GM18502 (cell line): ENCODE data around the gene WNT9A.
"Not testable (repeated sequence)": the region's sequence is repeated elsewhere in the genome, so short reads cannot be mapped to it uniquely, and the experiment has no call there.

Source experiments
- ATAC-seq: cut with Tn5 transposase; IDR thresholded peaks from one replicate; pipeline ENCODE4 v1.9.1; 2021; ENCODE audit warnings: mild to moderate bottlenecking; ENCODE audit not compliant: unreplicated experiment, poor library complexity

WNT9A gene, protein sequence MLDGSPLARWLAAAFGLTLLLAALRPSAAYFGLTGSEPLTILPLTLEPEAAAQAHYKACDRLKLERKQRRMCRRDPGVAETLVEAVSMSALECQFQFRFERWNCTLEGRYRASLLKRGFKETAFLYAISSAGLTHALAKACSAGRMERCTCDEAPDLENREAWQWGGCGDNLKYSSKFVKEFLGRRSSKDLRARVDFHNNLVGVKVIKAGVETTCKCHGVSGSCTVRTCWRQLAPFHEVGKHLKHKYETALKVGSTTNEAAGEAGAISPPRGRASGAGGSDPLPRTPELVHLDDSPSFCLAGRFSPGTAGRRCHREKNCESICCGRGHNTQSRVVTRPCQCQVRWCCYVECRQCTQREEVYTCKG

GRCh38 chr1:227947676-227948492 is at the start of gene WNT9A:
Gene WNT9A, minus strand, starts transcription at chr1:227947932. Its CDS starts 45 bp downstream, at chr1:227947887.
- ATAC-seq, result no peak

DNA sequence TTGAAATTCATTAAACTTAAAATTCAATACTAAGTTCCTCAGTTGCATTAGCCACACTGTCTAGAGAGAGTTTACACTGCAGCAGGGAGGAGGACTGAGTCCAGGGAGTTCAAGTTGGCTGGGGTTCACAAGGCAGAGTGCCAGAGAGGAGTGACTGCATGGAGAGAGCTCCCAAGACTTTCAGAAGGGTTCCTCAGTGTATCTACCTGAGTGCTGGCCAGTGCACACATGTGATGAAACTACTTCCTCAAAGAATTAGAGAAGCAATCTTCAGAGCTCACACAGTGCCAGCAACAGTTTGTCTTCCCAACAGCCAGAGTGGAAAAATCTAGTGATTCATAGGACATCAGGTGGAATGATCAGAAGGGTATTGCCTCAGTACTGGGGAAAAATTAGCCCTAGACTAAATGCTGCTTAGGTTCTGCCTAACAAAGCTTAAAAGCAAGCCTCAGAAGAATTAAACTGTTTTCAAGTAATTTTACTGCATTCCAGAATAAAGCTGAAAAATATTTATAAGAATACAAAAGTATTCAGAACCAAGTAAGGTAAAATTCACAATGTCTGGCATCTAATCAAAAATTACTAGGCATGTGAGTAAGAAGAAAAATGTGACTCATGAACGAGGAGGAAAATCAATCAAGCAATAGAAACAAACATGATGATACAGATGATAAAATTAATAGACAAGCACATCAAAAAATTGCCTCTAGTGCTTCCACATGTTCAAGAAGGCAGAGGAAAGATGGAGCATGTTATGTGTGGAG is 48.6 kb upstream of the WNT9A start:
- ATAC-seq, result no peak

GRCh38 chr1:227994632-227995300 is 47.0 kb upstream of the WNT9A start:
- no peak for ATAC-seq

DNA sequence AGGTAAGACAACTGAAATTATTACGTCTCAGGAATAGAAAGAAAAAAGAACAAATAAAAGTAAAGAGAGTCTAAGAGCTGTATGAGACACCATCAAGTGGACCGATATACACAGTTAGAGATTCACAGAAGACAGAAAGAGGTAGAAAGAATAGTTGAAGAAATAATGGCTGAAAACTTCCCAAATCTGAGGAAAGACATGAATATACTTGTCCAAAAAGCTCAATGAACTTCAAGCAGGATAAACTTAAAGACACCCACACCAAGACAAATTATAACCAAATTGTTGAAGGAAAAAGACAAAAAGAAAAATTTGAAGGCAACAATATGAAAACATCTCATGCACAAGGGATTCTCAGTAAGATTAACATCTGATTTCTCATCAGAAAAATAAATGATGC is 39.4 kb upstream of the WNT9A start:
- ATAC-seq, result no peak

GRCh38 chr1:227975583-227976283 is 28.0 kb upstream of the WNT9A start:
- not testable (repeated sequence) for ATAC-seq

DNA sequence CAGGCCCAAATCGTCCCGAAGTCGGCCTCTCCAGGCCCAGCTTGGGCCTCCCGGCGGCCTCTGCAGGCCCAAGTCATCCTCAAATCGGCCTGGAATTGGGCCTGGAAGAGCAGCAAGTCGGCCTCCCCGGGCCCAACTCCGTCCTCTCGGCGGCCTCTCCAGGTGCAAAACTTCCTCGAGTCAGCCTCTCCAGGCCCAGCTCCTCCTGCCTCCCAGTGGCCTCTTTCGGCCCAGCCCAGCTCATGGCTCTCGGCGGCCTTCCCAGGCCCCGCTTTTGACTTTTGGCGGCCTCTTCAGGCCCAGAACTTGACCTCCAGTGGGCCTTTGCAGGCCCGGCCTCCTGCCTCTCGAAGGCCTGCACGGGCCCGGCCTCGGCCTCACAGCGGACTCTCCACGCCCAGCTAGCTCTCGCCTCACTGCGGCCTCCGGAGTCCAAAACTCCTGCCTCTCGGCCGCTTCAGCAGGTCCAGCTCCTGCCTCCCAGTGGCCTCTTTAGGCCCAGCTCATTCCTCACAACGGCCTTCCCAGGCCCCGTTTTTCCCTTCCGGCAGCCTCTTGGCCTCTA is 26.1 kb upstream of the WNT9A start:
- not testable (repeated sequence) for ATAC-seq

- ATAC-seq, result not testable (repeated sequence)
These were observed 25.2 kb upstream of the WNT9A start for GRCh38 chr1:227972843-227973374.

DNA sequence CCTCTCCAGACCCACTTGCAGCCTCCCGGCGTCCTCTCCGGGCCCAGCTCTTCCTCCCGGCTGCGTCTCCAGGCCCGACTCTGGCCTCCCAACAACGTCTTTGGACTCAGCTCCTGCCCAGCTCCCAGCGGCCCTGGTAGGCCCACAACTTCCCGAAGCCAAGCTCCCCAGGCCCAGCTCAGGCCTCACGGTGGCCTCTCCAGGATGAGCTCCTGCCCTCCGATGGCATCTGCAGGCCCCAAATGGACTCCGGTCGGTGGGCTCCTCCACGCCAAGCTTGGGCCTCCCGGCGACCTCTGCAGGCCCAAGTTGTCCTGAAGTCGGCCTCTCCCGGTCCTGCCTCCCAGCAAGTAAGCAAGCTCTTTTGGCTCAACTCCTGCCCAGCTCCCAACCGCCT is 24.5 kb upstream of the WNT9A start:
- ATAC-seq, result not testable (repeated sequence)

GRCh38 chr1:227971643-227972282 is 24.0 kb upstream of the WNT9A start:
- ATAC-seq, result not testable (repeated sequence)

DNA sequence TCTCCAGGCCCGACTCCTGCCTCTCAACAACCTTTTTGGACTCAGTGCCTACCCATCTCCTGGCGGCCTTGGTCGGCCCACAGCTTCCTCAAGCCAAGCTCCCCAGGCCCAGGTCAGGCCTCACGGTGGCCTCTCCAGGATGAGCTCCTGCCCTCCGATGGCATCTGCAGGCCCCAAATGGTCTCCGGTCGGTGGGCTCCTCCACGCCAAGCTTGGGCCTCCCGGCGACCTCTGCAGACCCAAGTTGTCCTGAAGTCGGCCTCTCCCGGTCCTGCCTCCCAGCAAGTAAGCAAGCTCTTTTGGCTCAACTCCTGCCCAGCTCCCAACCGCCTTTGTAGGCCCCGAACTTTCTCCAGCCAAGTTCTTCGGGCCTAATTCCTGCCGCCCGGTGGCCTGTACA is 23.5 kb upstream of the WNT9A start:
- ATAC-seq, result not testable (repeated sequence)

DNA sequence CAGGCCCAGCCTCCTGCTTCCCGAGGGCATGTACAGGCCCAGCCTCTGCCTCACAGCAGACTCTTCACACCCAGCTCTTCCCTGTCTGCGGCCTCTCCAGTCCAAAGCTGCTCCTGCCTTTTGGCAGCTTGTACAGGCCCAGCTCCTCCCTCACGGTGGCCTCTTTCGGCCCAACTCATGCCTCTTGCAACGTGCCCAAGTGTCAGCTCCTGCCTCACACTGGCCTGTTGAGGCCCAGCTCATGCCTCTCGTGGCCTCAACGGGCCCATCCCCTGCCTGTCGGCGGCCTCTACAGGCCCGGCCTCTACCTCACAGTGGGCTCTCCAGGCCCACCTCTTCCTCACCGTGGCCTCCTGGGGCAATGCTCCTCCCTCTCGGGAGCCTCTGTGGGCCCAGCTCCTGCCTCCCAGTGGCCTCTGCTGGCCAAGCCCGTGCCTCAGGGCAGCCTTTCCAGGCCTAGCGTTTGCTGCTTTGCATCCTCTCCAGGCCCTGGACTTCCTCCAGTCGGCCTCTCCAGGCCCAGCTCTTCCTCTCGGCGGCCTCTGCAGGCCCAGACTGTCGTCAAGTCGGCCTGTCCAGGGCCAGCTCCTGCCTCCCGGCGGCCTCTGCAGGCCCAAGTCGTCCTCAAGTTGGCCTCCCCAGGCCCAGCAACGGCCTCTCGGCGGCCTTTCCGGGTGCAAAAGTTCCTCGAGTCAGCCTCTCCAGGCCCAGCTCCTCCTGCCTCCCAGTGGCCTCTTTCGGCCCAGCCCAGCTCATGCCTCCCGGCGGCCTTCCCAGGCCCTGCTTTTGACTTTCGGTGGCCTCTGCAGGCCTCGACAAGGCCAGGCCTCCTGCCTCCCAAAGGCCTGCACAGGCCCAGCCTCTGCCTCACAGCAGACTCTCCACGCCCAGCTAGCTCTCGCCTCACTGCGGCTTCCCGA is 22.6 kb upstream of the WNT9A start:
- ATAC-seq, result not testable (repeated sequence)

DNA sequence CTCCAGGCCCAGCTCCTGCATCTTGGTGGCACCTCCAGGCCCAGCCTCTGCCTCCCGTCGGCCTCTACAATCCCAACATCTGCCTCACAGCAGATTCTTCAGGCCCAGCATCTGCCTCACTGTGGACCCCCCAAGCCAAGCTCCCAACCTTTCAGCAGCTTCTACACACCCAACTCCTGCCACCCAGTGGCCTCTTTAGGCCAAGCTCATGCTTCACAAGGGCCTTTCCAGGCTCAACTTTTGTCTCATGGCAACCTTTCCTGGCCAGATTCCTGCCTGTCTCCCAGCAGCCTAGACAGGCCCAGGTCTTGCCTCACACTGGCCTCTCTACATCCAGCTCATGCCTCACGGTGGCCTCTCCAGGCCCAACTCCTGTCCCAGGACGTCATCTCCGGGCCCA is 20.1 kb upstream of the WNT9A start:
- not testable (repeated sequence) for ATAC-seq

DNA sequence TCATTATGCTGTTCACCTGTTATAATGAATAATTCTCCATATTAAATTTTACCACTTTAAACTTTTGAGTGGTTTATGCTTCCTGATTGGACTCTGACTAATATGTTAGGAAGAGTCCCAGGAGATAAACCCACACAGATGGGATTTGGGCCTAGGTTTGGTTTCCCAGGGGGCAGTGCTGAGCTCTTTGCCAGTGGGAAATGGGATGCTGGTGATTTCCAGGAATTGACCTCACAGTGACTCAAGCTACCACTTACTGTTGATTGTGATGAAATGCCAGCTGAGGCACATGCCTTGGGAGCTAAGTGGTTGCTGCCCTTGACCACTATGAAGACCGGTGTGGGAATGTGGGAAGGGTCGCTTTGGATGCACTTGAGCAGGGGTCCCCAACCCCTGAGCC is 19.0 kb upstream of the WNT9A start:
- ATAC-seq, result not testable (repeated sequence)

DNA sequence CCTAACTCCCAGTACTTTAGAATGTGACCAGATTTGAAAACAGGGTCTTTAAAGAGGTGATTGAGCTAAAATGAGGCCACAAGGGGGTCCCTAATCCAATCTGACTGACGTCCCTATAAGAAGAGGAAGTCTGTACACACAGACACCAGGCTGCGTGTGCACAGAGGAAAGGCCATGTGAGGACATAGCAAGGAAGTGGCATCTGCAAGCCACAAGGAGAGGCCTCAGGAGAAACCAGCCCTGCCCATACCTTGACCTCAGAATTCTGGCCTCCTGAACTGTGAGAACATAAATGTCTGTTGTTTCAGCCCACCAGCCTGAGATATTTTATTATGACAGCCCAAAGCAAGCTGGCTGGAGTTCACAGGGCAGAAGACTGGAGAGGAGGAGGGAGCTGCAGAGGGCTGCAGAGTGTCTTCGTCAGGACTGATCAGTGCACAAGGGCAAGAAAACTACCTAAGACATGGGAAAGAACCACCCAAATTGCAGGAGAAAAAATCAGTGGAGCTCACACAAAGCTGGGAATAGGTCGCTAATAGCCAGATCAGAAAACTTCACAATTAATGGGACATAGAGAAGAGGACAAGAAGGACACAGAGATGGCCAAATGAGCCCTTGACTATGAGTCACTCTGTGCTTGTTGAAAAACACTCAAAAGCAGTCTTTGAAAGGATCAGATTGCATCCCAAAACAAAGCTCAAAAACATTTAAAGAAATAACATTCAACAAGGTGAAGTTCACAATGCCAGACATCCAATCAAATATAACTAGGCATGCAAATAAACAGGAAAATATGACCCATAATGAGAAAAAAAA is 14.1 kb upstream of the WNT9A start:
- ATAC-seq, result no peak

DNA sequence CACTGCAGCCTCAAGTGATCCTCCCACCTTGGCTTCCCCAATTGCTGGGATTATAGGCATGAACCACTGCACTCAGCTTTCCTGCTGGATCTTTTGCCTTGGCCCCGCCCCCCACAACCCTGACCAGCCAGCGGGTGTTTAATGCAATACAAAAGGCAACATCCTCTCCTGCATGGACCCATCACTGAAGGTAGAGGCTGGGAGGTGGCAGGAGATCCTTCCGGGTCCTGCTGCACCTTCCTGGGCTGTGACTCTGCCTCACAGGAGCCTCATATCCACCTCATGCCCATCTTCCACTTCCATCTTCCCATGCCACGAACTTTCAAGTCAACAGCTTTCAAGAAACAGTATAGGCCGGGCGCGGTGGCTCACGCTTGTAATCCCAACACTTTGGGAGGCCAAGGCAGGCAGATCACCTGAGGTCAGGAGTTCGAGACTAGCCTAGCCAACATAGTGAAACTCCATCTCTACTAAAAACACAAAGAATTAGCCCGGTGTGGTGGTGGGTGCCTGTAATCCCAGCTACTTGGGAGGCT is 11.7 kb upstream of the WNT9A start:
- no peak for ATAC-seq

GRCh38 chr1:227958617-227959324 is 11.0 kb upstream of the WNT9A start:
- ATAC-seq, result no peak
